Tibial artery (tissue), 4 donors: ENCODE measurements around the gene TIAM1.

Experiments used
- DNase-seq, 2 donors: peaks; one replicate each; pipeline ENCODE4 v3.0.0-alpha.2; 2019
- H3K27ac ChIP-seq, 2 donors: fragments of 200-600 bp; sonication (generic) in 1 of 2; 1 replicate in 1 of 2; 2 replicates in 1 of 2; pipeline ENCODE4 v1.5.1; 2018 to 2019; ENCODE audit warnings: mild to moderate bottlenecking in 1 of 2
- H3K27me3 ChIP-seq, 2 donors: fragments of 200-600 bp; sonication (generic) in 1 of 2; one replicate each; pipeline versions ENCODE4 v1.5.1 to v1.6.0; 2016 to 2019
- H3K36me3 ChIP-seq, 3 donors: fragments of 200-600 bp; sonication (generic) in 2 of 3; one replicate each; pipeline ENCODE4 v1.5.1; 2016 to 2019; ENCODE audit warnings: mild to moderate bottlenecking in 2 of 3
- H3K4me1 ChIP-seq, 4 donors: fragments of 200-600 bp; sonication (generic) in 2 of 4; 1 replicate in 3 of 4; 2 replicates in 1 of 4; pipeline ENCODE4 v1.5.1; 2016 to 2019
- H3K4me3 ChIP-seq, 2 donors: fragments of 200-600 bp; sonication (generic) in 1 of 2; 1 replicate in 1 of 2; 2 replicates in 1 of 2; pipeline ENCODE4 v1.5.1; 2018 to 2019; ENCODE audit warnings: mild to moderate bottlenecking in 2 of 2
- H3K9me3 ChIP-seq, 3 donors: fragments of 200-600 bp; sonication (generic) in 1 of 3; one replicate each; pipeline ENCODE4 v1.5.1; 2016 to 2019
- intact Hi-C: fragments of 100-400 bp; cut with DNase I; formaldehyde crosslinking; loops from one replicate; pipeline ENCODE4 v1.15.0; 2023; ENCODE audit warnings: low total_unique reads
- TF ChIP-seq, protein P1 (sequence below), 2 experiments: fragments of 200-600 bp in 1 of 2; fragments of 450-650 bp in 1 of 2; IDR thresholded peaks; one replicate each; pipeline ENCODE4 v1.5.1; 2017 to 2019; ENCODE audit warnings: antibody characterized with exemption in 2 of 2, mild to moderate bottlenecking in 1 of 2, moderate library complexity in 1 of 2

TIAM1 gene

DNA sequence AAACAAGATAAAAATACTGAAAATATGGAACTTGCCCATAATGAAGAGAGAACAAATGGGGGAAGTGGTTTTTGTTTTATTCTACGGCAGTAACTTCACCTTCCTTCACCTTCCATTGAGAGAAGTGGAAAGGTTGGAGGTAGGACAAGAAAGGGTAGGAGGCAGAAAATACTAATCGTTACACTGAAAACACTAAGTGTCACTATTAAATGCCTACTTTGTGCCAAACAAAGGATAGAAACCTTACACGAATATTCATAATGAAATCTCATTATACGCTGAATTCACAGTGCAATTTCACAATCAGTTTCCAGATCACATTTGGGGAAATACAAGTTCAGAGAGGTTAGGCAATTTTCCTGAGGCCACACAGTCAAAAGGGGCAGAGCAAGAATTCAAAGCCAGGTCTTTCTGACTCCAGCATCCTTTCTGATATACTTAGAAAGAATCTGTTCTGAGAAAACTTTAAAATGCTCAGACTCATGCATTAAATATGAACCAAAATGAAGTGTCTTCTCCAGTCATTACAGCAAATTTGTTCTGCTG, 3.0 kb downstream of the TIAM1 start:
- Histone ChIP-seq H3K4me3 (no peak overlapping the region), H3K27ac (no peak overlapping the region), H3K9me3 (no peaks in the 10 kb centered on the region), H3K4me1 (peaks cover 0 to 3% (median 0%) of the 10 kb centered on the region in 4 donors), H3K27me3 (peaks cover 0 to 21% of the 10 kb centered on the region in 2 donors), H3K36me3 (no peaks in the 10 kb centered on the region)
- intact Hi-C loops, result no loop called here
- DNase-seq, result no peak
- TF ChIP-seq, protein P1, sequence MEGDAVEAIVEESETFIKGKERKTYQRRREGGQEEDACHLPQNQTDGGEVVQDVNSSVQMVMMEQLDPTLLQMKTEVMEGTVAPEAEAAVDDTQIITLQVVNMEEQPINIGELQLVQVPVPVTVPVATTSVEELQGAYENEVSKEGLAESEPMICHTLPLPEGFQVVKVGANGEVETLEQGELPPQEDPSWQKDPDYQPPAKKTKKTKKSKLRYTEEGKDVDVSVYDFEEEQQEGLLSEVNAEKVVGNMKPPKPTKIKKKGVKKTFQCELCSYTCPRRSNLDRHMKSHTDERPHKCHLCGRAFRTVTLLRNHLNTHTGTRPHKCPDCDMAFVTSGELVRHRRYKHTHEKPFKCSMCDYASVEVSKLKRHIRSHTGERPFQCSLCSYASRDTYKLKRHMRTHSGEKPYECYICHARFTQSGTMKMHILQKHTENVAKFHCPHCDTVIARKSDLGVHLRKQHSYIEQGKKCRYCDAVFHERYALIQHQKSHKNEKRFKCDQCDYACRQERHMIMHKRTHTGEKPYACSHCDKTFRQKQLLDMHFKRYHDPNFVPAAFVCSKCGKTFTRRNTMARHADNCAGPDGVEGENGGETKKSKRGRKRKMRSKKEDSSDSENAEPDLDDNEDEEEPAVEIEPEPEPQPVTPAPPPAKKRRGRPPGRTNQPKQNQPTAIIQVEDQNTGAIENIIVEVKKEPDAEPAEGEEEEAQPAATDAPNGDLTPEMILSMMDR (IDR thresholded peaks at IDR 0.05), result no peak

DNA sequence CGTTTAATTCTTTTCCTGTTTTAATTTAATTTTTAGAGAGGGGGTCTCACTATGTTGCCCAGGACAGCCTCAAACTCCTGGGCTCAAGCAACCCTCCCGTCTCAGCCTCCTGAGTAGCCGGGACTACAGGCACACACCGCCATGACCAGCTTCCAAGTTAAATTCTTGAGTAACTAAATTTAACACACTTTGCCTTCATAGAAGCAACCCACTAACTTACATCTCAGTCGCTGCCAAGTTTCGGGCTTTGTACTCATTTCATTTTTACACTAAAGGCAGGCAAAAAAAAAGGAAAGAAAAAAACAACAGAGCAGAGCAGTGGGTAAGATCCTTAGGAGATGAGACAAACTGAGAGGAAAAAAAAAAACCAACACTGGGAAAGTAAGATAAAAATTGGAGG, 3.5 kb downstream of the TIAM1 start:
- peaks cover 0 to 16% of the 10 kb centered on the region in 2 donors for H3K27me3 ChIP-seq
- no peaks in the 10 kb centered on the region for H3K9me3 ChIP-seq
- intact Hi-C loops, result no loop called here
- DNase-seq, result no peak
- no peak overlapping the region for H3K27ac ChIP-seq
- H3K36me3 ChIP-seq, result no peaks in the 10 kb centered on the region
- TF ChIP-seq, protein P1 (IDR thresholded peaks at IDR 0.05), result no peak
- H3K4me3 ChIP-seq, result no peak overlapping the region
- H3K4me1 ChIP-seq, result peaks cover 0 to 3% (median 0%) of the 10 kb centered on the region in 4 donors

DNA sequence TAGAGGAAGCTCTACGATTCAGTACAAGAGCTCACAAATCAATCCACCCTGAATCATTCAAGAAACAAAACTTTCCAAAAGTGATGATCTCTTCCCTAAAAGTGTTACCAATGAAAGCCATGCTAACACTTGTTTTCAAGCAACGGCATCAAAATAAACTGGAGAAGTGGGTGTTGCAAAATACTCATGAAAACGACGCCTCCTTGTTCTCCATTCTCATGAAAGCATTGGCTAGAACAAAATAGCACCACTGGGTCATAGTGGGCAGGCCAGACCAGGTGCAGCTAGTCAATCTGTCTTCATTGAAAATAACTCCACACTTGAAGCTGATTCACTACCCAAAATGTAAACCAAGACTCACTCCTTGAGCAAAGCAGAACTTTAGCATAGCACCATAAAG, 4.3 kb downstream of the TIAM1 start:
- no peak overlapping the region for H3K27ac ChIP-seq
- H3K27me3 ChIP-seq, result peaks cover 0 to 14% of the 10 kb centered on the region in 2 donors
- peaks cover 0 to 3% (median 0%) of the 10 kb centered on the region in 4 donors for H3K4me1 ChIP-seq
- H3K36me3 ChIP-seq, result no peaks in the 10 kb centered on the region
- intact Hi-C loops, result no loop called here
- no peak for DNase-seq
- TF ChIP-seq, protein P1 (IDR thresholded peaks at IDR 0.05), result no peak
- no peak overlapping the region for H3K4me3 ChIP-seq
- no peaks in the 10 kb centered on the region for H3K9me3 ChIP-seq

DNA sequence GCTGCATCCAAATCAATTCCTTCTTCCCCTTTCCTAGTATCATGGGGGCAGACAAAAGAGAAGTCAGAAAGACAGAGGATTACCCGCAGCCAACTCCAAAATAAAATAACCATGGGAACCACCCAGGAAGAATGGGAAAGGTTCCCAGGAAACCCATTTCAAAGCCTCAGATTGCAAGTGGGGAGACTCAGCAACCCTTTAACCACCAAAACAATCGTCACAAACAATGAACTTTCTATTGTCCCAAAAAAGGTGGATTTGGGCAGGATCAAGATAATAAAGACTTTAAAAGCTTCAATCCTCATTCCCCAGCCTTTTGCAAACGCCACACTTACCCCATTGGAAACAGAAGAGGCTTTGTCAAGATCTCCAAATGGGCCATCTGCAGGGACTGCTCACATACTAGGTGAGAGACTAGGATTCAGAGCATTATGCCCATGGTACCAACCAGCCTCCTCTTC, 5.1 kb downstream of the TIAM1 start:
- Histone ChIP-seq H3K36me3 (no peaks in the 10 kb centered on the region), H3K4me3 (no peak overlapping the region), H3K9me3 (no peaks in the 10 kb centered on the region), H3K27me3 (peaks cover 0 to 8% of the 10 kb centered on the region in 2 donors), H3K4me1 (peaks cover 0 to 1% (median 0%) of the 10 kb centered on the region in 4 donors), H3K27ac (no peak overlapping the region)
- TF ChIP-seq, protein P1 (IDR thresholded peaks at IDR 0.05), result no peak
- intact Hi-C loops, result no loop called here
- no peak for DNase-seq

DNA sequence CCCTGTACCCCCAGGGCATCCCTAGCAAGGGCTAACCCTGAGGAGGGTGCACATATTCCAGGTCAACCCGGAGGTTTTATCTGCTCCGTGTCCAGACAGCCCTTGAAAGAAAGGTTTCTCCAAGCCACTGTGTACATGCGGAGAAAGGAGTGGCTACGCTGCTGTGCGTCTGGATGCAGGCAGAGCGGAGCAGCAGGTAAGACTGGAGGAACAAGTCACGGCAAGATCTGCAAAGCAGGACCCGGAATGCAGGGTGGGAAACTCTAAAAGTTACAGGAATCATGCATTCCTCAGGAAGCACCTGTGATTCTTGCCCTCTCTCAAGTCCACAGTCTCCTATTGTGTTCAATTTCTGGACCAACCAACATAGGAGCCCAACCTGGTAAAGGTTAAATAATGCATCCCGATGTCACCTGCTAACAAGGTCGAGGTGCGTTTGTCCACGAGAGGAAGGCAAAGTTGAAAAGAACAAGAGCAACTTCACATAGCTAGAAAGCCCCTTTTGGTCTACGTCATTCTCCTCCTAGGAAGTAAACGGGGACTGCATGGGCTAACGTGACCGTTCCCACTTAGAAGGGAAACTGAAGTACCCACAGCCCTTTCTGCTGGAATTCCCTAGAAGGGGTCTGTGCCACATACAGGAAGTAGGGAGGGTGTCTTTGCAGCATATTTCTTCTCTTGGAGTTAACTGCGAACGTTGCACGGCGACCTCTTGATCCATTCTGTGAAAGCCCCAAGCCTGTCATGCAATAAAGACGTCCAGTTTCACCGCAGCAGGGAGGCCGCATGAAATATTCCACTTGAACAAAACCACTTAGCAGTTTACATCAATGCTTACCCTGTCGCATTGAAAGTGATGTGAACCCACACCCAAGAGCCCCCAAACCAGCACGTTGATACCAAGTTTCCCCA, 5.8 kb downstream of the TIAM1 start:
- intact Hi-C loops, result no loop called here
- Histone ChIP-seq H3K4me1 (no peaks in the 10 kb centered on the region), H3K27ac (no peak overlapping the region)

More for the DNA sequence above, 5.8 kb downstream of the TIAM1 start:
- Histone ChIP-seq H3K36me3 (no peaks in the 10 kb centered on the region), H3K9me3 (no peaks in the 10 kb centered on the region), H3K4me3 (no peak overlapping the region), H3K27me3 (peaks cover 0 to under 1% of the 10 kb centered on the region in 2 donors)
- no peak for DNase-seq
- TF ChIP-seq, protein P1 (IDR thresholded peaks at IDR 0.05), result no peak
